ENCODE results near the gene LYRM2. TPM values are rescaled to one million over a fixed set of nuclear protein-coding genes. Genes with fewer than 3 reads are reported as not detected.

The LYRM2 gene
- total RNA-seq, 1 experiment from 2014 or later, result 36.8 TPM

DNA sequence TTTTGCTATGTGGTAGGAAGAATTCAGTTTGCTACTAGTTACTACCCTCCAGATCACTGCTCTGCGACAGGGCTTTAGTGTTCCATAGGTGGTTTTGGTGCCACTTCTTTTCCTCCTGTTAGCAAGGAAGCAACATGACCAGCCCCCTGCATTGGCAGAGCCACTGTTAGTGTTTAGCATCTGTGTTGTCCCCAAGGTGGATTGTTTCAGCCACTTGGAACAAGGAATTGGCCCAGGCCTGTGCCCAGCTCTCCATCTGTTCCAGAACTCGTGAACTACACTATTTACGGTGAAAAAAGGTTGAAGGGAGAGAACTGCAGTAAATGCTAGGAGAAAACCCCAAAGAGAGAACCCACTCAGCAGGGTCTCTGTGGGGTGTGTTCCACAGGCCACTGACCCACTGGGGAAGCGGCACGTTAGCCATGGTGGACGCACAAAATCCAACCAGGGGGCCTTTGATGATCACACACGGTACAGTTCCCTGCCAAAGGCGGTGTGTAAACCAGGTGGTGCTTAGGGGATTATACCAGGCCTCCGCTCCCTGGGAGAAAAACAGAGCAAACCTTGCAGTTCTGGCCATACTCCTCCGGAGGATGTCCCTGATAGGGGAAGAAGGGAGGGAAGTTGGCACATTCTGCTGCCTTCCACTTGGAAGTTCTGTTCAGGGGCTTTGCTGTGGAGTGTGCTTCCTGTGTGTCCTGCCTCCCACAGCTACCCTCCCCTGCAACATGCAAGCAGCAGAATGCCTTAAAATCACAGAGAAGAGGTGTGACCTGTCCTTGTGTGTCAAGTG is 72.3 kb downstream of the LYRM2 start:
- Mint-ChIP-seq H3K4me1 (ENCODE audit: low read depth, unreplicated experiment) (no peaks in the 10 kb centered on the region), H3K4me3 (ENCODE audit: low read depth, unreplicated experiment) (no peak overlapping the region), H3K27ac (ENCODE audit: unreplicated experiment) (no peak overlapping the region), H3K27me3 (ENCODE audit: unreplicated experiment) (no peaks in the 10 kb centered on the region), H3K9me3 (ENCODE audit: low read depth, unreplicated experiment) (no peaks in the 10 kb centered on the region), H3K36me3 (ENCODE audit: insufficient read depth, unreplicated experiment) (no peaks in the 10 kb centered on the region)
- DNase-seq, result no peak
- intact Hi-C loops (cut with micrococcal nuclease; ENCODE audit: unreplicated experiment), result no loop called here
- BruUV-seq (replicated peaks), result no TSS peak
- TF ChIP-seq, protein P1, sequence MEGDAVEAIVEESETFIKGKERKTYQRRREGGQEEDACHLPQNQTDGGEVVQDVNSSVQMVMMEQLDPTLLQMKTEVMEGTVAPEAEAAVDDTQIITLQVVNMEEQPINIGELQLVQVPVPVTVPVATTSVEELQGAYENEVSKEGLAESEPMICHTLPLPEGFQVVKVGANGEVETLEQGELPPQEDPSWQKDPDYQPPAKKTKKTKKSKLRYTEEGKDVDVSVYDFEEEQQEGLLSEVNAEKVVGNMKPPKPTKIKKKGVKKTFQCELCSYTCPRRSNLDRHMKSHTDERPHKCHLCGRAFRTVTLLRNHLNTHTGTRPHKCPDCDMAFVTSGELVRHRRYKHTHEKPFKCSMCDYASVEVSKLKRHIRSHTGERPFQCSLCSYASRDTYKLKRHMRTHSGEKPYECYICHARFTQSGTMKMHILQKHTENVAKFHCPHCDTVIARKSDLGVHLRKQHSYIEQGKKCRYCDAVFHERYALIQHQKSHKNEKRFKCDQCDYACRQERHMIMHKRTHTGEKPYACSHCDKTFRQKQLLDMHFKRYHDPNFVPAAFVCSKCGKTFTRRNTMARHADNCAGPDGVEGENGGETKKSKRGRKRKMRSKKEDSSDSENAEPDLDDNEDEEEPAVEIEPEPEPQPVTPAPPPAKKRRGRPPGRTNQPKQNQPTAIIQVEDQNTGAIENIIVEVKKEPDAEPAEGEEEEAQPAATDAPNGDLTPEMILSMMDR (IDR thresholded peaks at IDR 0.05; ENCODE audit: unreplicated experiment), result no peak
- CTCF ChIA-PET, result no interaction called here

DNA sequence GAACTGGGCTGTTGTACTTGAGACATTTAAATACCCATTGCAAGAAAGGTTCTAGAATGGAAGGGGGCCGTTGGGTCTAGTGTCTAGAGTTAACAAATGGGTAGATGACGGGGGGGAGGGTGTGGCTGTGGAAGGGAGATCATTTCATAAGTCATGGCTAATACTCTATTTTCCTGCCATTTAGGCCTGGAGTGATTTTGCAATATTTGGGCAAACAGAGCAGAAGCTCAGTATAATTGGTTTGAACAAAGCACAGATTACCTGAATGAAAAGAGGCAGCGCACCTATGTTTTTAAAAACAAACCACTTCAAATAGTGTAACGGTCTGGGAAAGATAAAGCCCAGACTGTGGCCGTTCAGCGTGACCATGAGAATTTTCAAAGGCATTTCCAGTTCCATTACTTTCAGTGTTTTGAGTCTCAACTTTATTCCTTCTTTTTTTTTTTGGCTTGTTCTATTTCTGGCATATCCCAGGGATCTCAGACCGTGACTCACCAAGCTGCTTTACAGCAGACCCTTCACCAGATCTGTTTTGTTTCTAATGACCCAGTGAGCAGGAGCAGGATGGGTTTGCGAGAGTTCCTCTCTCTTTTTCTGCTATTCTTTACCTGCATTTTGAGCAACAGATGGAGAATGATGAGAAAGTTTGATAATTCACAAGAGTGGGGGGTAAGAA is 73.7 kb downstream of the LYRM2 start:
- no peak overlapping the region for H3K4me3 Mint-ChIP-seq (ENCODE audit: low read depth, unreplicated experiment)
- no peaks in the 10 kb centered on the region for H3K4me1 Mint-ChIP-seq (ENCODE audit: low read depth, unreplicated experiment)
- H3K36me3 Mint-ChIP-seq (ENCODE audit: insufficient read depth, unreplicated experiment), result no peaks in the 10 kb centered on the region
- no TSS peak for BruUV-seq (replicated peaks)
- DNase-seq, result no peak
- H3K27me3 Mint-ChIP-seq (ENCODE audit: unreplicated experiment), result no peaks in the 10 kb centered on the region
- CTCF ChIA-PET, result no interaction called here
- no peaks in the 10 kb centered on the region for H3K9me3 Mint-ChIP-seq (ENCODE audit: low read depth, unreplicated experiment)
- intact Hi-C loops (cut with micrococcal nuclease; ENCODE audit: unreplicated experiment), result no loop called here
- TF ChIP-seq, protein P1 (IDR thresholded peaks at IDR 0.05; ENCODE audit: unreplicated experiment), result no peak
- no peak overlapping the region for H3K27ac Mint-ChIP-seq (ENCODE audit: unreplicated experiment)

DNA sequence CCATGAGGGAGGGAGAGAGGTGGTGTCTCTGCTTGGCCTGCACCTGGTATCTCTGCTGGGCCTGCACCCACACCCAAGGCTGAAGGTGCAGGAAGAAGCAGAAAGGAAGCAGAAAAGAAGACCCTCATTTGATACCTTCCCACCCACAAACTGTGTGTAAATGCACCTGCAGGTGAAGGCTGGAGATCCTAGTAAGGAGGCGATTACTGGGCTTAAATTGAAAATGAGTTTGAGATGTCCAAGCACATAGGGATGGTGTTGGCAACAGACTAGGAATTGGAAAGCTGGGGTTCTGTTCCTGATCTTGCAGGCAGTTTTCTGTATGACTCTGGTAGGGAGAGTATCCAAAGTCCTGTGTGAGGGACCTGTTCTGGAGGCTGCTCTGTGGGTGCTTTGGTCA is 74.7 kb downstream of the LYRM2 start:
- Mint-ChIP-seq H3K27me3 (ENCODE audit: unreplicated experiment) (no peaks in the 10 kb centered on the region), H3K27ac (ENCODE audit: unreplicated experiment) (no peak overlapping the region), H3K4me1 (ENCODE audit: low read depth, unreplicated experiment) (no peaks in the 10 kb centered on the region), H3K4me3 (ENCODE audit: low read depth, unreplicated experiment) (no peak overlapping the region), H3K36me3 (ENCODE audit: insufficient read depth, unreplicated experiment) (no peaks in the 10 kb centered on the region), H3K9me3 (ENCODE audit: low read depth, unreplicated experiment) (no peaks in the 10 kb centered on the region)
- TF ChIP-seq, protein P1 (IDR thresholded peaks at IDR 0.05; ENCODE audit: unreplicated experiment), result no peak
- DNase-seq, result no peak
- CTCF ChIA-PET, result no interaction called here
- intact Hi-C loops (cut with micrococcal nuclease; ENCODE audit: unreplicated experiment), result no loop called here
- BruUV-seq (replicated peaks), result no TSS peak

DNA sequence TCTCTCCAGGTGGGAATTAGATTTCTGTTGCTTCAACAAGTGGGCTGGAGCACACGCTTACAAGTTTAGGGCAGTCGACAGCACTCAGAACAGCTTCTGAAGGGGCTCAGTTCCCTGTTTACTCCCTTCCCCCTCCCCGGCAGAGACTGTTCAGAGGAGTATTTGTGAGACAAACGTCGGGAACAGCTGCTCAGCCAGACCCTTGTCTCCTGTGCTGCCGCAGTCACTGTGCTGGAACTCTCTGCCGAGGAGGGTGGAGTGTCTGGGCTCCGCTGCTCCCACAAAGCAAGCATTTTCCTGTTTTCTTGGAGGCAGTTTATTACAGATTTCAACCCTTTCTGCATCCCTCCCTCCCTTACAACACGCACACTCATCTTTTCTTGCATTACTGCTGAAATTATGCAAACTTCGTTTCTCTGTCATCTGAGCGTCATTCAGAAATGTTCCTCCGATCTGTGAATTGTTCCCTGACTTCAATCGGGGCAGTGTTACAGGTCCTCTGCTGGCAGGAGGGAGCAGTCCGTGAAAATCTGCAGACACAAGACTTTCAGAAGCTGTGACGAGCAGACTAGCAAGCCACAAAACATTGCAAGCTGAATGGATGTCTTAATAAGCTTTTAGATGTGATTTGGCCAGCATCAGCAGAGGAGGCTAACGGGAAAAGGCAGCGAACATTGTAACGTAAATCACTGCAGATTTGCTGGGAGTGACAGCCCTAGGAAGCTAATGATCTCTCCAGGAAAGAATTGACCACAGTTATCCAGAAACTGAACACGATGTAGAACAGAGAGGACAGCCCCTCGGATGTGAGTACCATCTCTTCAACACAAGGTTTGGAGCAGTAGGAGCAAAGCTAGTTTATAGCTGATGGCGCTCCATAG is 76.2 kb downstream of the LYRM2 start:
- no peak for DNase-seq
- intact Hi-C loops (cut with micrococcal nuclease; ENCODE audit: unreplicated experiment), result no loop called here
- H3K36me3 Mint-ChIP-seq (ENCODE audit: insufficient read depth, unreplicated experiment), result no peaks in the 10 kb centered on the region
- peaks cover 2% of the 10 kb centered on the region for H3K9me3 Mint-ChIP-seq (ENCODE audit: low read depth, unreplicated experiment)
- no TSS peak for BruUV-seq (replicated peaks)
- CTCF ChIA-PET, result no interaction called here
- no peak overlapping the region for H3K27ac Mint-ChIP-seq (ENCODE audit: unreplicated experiment)
- H3K4me3 Mint-ChIP-seq (ENCODE audit: low read depth, unreplicated experiment), result no peak overlapping the region
- TF ChIP-seq, protein P1 (IDR thresholded peaks at IDR 0.05; ENCODE audit: unreplicated experiment), result no peak
- H3K4me1 Mint-ChIP-seq (ENCODE audit: low read depth, unreplicated experiment), result no peaks in the 10 kb centered on the region
- peaks cover 5% of the 10 kb centered on the region for H3K27me3 Mint-ChIP-seq (ENCODE audit: unreplicated experiment)

All from Calu3 (cell line).